NCI-H446 treated with DMSO at 0.1 percent for 48 hours (cell line): ENCODE results near the gene TBXAS1.

Experiments used
- DNase-seq: peaks from one replicate; lab custom pipeline; 2025; lab: John Stamatoyannopoulos, UW

The TBXAS1 gene

GRCh38 chr7:139982927-139983920, 154.2 kb downstream of the TBXAS1 start:
- DNase-seq = no peak

GRCh38 chr7:139984642-139985539, 155.8 kb downstream of the TBXAS1 start:
- DNase-seq = no peak

- DNase-seq = no peak
Measured at GRCh38 chr7:139985811-139986210, 156.7 kb downstream of the TBXAS1 start.

GRCh38 chr7:139987691-139988516, 158.8 kb downstream of the TBXAS1 start:
- DNase-seq = no peak

- DNase-seq = no peak
Measured at GRCh38 chr7:139989366-139990141, 160.5 kb downstream of the TBXAS1 start.

GRCh38 chr7:139990142-139990535, 161.1 kb downstream of the TBXAS1 start:
- DNase-seq = no peak

GRCh38 chr7:139990571-139991268, 161.7 kb downstream of the TBXAS1 start:
- DNase-seq = no peak

- no peak for DNase-seq
Measured at GRCh38 chr7:139991269-139991666, 162.2 kb downstream of the TBXAS1 start.

- DNase-seq = no peak
Measured at GRCh38 chr7:139991911-139992310, 162.8 kb downstream of the TBXAS1 start.

GRCh38 chr7:139992353-139993044, 163.4 kb downstream of the TBXAS1 start:
- DNase-seq = no peak

GRCh38 chr7:139993169-139993568, 164.1 kb downstream of the TBXAS1 start:
- DNase-seq = no peak

- no peak for DNase-seq
Measured at GRCh38 chr7:139993592-139993991, 164.5 kb downstream of the TBXAS1 start.

GRCh38 chr7:139994356-139994755, 165.3 kb downstream of the TBXAS1 start:
- no peak for DNase-seq

GRCh38 chr7:139995017-139995915, 166.2 kb downstream of the TBXAS1 start:
- no peak for DNase-seq

- DNase-seq = no peak
Measured at GRCh38 chr7:139998572-139998971, 169.5 kb downstream of the TBXAS1 start.

GRCh38 chr7:139999516-139999915, 170.5 kb downstream of the TBXAS1 start:
- DNase-seq = no peak

- no peak for DNase-seq
Measured at GRCh38 chr7:140000666-140001268, 171.7 kb downstream of the TBXAS1 start.

- no peak for DNase-seq
Measured at GRCh38 chr7:140003913-140004382, 174.9 kb downstream of the TBXAS1 start.
